Measurements from ENCODE around the gene FBXW7. TPM values are rescaled to one million over a fixed set of nuclear protein-coding genes. Genes with fewer than 3 reads are reported as not detected.

Gene FBXW7
- total RNA-seq, 1 donor from 2014 or later: 59.4 TPM

DNA sequence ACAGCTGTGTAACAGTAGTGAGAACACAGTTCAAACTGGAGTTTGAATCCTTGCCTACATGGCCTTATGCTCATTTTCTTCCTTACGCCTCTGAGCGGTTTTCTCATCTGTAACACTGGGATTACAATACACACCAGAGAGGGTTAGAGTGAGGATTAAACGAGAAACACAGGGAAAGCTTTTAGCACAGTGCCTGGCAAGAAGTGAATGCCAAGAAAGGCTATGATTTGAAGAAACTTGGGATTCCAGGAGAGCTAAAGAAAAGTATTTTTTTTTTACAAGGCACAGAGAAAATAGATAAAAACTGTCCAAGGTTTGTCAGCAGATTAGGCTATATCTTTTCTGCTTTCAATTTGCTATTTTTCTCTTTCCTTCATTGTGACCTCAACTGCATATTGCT, 246.4 kb downstream of the FBXW7 start:
- DNase-seq: no peak
- intact Hi-C loops (cut with micrococcal nuclease): no loop called here
- ATAC-seq: no peak

DNA sequence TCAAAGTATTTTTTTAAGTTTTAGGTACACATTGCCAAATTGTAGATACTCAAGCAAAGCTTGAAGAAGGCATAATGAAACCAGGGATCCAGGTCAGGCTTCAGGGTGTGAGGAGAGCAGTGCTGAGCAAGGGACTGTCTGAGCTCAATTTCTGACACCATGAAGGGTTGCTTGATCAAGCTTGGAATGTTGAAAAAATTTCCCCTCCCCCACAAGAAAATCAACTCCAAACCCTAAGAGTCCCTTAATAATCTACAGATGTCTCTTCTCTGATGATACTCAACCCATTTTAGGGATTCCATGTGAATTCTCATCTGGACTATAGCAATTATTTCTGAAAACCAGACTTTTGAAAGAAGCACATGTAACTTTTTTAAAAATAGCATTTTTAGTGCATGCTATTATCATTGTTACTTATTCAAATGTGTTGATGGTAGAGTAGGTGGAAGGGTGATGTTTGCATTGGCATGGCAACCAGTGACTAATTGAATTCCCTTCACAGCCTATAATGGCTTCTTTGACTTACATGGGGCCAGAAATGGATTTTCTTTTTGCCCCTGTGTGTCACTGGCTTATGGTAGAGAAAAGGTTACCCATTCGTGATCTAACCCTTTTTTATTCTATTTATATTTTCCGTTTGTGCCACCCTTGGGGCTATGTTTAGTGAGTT, 252.0 kb downstream of the FBXW7 start:
- ATAC-seq: no peak
- intact Hi-C loops (cut with micrococcal nuclease): no loop called here

DNA sequence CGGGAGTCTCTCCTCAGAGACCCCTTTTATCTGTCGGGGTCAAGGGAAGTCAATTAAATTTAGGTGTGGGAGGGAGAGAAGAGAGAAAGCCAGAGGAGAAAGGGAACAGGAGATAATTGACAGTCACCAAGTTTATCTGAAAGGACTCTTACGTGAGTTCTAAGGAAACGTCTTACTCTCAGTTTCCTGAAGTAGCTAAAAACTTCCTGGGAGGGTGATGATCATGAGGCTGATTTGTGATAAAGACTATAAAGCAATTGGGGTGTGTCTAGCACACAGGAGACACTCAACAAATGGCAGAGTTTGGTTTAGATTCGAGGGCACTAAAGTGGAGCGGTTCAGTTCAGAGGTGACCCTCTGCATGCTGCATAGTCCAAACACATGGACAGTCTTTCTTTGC, 254.1 kb downstream of the FBXW7 start:
- intact Hi-C loops (cut with micrococcal nuclease): no loop called here
- DNase-seq (no peak), ATAC-seq (no peak)

More for the DNA sequence above, 252.0 kb downstream of the FBXW7 start:
- DNase-seq: no peak

DNA sequence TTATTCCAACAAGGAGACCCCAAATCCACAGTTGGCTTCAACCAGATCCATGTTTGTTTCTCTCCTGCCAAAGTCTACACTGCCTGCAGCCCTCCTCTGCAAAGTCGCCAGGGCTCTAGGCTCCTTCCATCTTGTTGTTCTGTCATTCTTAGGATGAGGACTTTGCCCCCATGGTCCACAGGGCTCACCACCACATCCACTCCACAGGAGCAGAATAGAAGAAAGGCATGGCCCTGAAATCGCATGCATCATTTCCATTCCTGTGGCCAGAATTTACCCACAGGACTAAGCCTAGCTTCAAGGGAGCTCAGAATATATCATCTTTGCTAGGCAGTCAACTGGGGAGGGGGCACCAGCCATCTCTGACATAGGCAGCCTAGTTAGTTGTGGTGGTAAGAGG, 254.7 kb downstream of the FBXW7 start:
- ATAC-seq: no peak
- no peak for DNase-seq
- intact Hi-C loops (cut with micrococcal nuclease): no loop called here

DNA sequence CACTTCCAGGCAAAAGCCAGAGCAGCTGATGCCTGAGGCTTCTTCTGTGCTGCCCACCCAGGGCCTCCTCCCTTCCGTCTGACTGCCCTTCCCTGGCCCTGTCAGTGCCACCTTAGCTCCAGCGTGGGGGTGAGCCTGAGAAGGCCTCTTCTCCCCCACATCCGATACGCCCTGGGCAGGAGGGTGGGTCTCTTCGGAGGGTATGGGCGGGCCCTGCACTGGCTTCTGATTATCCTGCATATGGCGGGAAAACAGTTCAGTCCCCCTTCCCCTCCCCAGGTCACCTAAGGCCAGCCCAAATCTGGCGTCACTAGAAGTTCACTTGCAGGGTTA, 256.7 kb downstream of the FBXW7 start:
- intact Hi-C loops (cut with micrococcal nuclease): no loop called here
- ATAC-seq (no peak), DNase-seq (no peak)

DNA sequence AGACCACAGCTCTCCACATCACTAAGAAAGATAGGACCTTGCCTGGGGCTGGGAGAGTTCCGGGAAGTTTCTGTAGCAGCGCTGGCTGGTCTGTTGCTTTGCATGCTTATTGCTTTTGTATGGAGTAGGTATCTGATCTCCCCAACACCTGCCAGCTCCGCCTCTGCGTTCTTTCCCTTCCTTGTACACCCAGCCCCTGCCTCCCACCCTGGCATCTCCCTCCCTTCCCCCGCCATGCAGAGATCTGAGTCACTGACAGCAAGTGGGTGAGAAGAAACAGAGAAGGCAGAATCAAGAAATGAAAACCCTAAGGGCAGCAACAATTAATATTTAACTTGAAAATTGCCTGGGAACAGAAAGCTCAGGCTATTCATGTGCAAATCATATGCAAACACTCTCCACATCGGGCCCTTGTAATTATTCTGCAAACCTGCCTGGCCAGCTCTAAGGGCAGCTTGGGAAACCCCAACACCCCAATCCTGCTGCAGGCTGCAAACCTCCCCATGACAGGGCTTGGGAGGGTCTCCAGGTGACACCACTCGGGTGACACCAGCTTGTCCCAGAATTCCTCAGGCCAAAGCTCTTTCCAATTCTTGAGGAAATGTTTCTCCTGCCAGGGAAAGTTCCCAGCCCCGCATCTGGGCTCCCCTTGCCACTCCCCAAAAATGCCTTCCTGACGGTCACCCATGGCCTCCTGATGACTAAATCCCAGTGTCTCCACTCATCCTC, 257.2 kb downstream of the FBXW7 start:
- ATAC-seq (no peak), DNase-seq (no peak)
- intact Hi-C loops (cut with micrococcal nuclease): no loop called here

DNA sequence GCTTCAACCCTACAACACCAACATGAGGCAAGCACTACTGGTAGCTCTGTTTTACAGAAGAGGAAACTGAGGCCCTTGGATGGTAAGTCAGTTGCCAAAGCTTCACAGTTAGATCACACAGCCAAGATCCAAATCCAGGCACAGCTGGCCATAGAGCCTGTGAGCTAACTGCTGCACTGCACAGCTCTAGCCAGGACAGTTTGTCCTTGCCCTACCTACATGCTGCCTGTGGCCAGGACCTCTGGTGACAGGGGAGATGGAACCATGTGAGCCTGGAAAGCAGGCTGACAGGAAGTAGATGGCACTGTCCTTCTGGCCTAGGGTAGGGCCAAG, 257.8 kb downstream of the FBXW7 start:
- peak; percentile 74 for ATAC-seq
- intact Hi-C loops (cut with micrococcal nuclease): no loop called here
- no peak for DNase-seq

DNA sequence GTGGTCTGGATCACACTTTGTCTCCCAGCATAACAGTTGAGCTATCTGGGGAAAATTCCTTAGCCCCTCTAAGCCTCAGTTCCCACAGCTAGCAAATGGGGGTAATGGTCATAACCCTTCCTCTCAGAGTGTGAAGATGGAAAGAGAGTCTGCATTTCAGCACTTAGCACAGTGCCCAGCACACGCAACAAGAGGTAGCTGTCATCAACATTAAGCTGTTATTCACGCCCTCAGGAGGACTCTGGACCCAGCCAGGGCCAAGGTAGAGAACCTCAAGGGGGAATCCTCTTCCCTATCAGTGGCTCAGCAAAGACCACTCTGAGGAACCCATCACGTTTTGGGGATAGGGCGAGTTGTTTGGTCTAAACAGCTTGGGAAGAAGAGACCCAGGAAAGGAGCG, 258.6 kb downstream of the FBXW7 start:
- DNase-seq (no peak), ATAC-seq (peak; percentile 77)
- intact Hi-C loops (cut with micrococcal nuclease): no loop called here

DNA sequence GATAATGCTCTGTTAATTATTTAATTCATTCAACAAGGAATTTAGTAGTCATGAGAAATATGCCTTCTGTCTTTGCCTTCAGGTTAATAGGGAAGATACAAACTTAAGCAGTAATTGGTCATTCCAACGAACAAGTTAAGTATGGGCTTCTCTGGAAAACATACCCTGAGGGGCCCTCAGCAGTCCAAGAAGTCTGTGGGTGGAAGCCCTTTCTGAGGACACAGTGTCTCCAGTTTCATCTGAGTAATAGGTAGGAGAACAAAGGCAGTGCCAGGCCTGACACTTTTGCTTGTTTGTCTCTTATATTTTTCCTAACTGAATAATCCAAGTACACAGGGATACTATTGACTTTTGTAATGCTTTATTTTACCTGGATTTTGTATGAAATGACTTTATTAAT, 262.5 kb downstream of the FBXW7 start:
- ATAC-seq (no peak), DNase-seq (no peak)
- intact Hi-C loops (cut with micrococcal nuclease): no loop called here

Small RNA genes lying within 50 kb of the gene (microRNA-seq; reads per million reads assigned to microRNA genes)
- not detected for gene MIR3140 (ENCODE audit: borderline number of aligned reads)

Other genes starting within 250 kb of the FBXW7 start
- 3.3 TPM for gene TMEM154, start 143.9 kb upstream of the FBXW7 start, total RNA-seq
- 0.10 TPM for gene TIGD4, start 243.6 kb upstream of the FBXW7 start, total RNA-seq
- 14.3 TPM for gene ARFIP1, start 243.9 kb upstream of the FBXW7 start, total RNA-seq